GM20000 (cell line): ENCODE data around the gene TBC1D23.
"Not testable (repeated sequence)": the region's sequence is repeated elsewhere in the genome, so short reads cannot be mapped to it uniquely, and the experiment has no call there.

Experiments used
- DNase-seq: peaks from one replicate; pipeline ENCODE4 v3.0.0; 2012; ENCODE audit warnings: low spot score
- CTCF ChIP-seq: IDR thresholded peaks from 2 replicates; pipeline ENCODE4 v1.5.1; 2012; ENCODE audit warnings: mild to moderate bottlenecking, control low read depth; ENCODE audit errors: extremely low read depth, missing control alignments

Gene TBC1D23

GRCh38 chr3:100334488-100335351, 73.9 kb downstream of the TBC1D23 start, which contains the start of gene NIT2:
NIT2 (plus strand) TSS chr3:100334757; CDS start chr3:100334792, 35 bp downstream.
- no peak for TF ChIP-seq CTCF

GRCh38 chr3:100335434-100335833, 74.6 kb downstream of the TBC1D23 start:
- DNase-seq: peak; percentile 76
- no peak for TF ChIP-seq CTCF

More at GRCh38 chr3:100334488-100335351, 73.9 kb downstream of the TBC1D23 start, which contains the start of gene NIT2:
- DNase-seq: peak; percentile 96

- DNase-seq: not testable (repeated sequence)
Measured at GRCh38 chr3:100336229-100336628, 75.4 kb downstream of the TBC1D23 start.

- DNase-seq: no peak
- TF ChIP-seq CTCF: no peak
Measured at GRCh38 chr3:100338911-100339310, 78.1 kb downstream of the TBC1D23 start.

- no peak for TF ChIP-seq CTCF
- no peak for DNase-seq
Measured at GRCh38 chr3:100339786-100340185, 79.0 kb downstream of the TBC1D23 start.

- no peak for DNase-seq
- TF ChIP-seq CTCF: no peak
Measured at GRCh38 chr3:100340527-100340926, 79.7 kb downstream of the TBC1D23 start.

- no peak for TF ChIP-seq CTCF
Measured at GRCh38 chr3:100348727-100349126, 87.9 kb downstream of the TBC1D23 start.

GRCh38 chr3:100351770-100352169, 91.0 kb downstream of the TBC1D23 start:
- DNase-seq: not testable (repeated sequence)

More at GRCh38 chr3:100348727-100349126, 87.9 kb downstream of the TBC1D23 start:
- DNase-seq: no peak
